Calu3 (cell line): ENCODE results near the gene NMUR1. TPM values are rescaled to one million over a fixed set of nuclear protein-coding genes. Genes with fewer than 3 reads are reported as not detected.

ENCODE experiments used
- BruUV-seq: library from RNA; stranded (reverse); fragments of 400-500 nt; replicated peaks from 2 replicates; lab custom pipeline; 2021; lab: Mats Ljungman, UMichigan
- CTCF ChIA-PET: fragments of 300-600 bp; sonication (Branson Sonifier 250); formaldehyde crosslinking; loops from one replicate; lab custom pipeline; 2022; ENCODE audit warnings: antibody characterized with exemption; lab: Charles Lee
- DNase-seq: peaks from one replicate; pipeline ENCODE4 v3.0.0; 2022
- H3K27ac Mint-ChIP-seq: one replicate; pipeline ENCODE4 v1.8.0; 2022; ENCODE audit warnings: mixed read lengths; ENCODE audit not compliant: unreplicated experiment
- H3K27me3 Mint-ChIP-seq: one replicate; pipeline ENCODE4 v1.8.0; 2022; ENCODE audit warnings: mixed read lengths; ENCODE audit not compliant: unreplicated experiment
- H3K36me3 Mint-ChIP-seq: one replicate; pipeline ENCODE4 v1.8.0; 2022; ENCODE audit warnings: mild to moderate bottlenecking, moderate library complexity, mixed read lengths; ENCODE audit not compliant: insufficient read depth, unreplicated experiment
- H3K4me1 Mint-ChIP-seq: one replicate; pipeline ENCODE4 v1.8.0; 2022; ENCODE audit warnings: mild to moderate bottlenecking, low read depth, mixed read lengths; ENCODE audit not compliant: unreplicated experiment
- H3K4me3 Mint-ChIP-seq: one replicate; pipeline ENCODE4 v1.8.0; 2022; ENCODE audit warnings: mild to moderate bottlenecking, low read depth, moderate library complexity, mixed read lengths; ENCODE audit not compliant: unreplicated experiment
- H3K9me3 Mint-ChIP-seq: one replicate; pipeline ENCODE4 v1.8.0; 2022; ENCODE audit warnings: low read depth, mixed read lengths; ENCODE audit not compliant: unreplicated experiment
- intact Hi-C: fragments of 100-400 bp; cut with micrococcal nuclease; formaldehyde crosslinking; loops from one replicate; pipeline ENCODE4 v1.10.0; 2022; ENCODE audit not compliant: unreplicated experiment
- total RNA-seq: library from RNA; stranded (reverse); gene quantifications from 2 replicates; pipeline ENCODE4 v1.2.3, GENCODE V29; 2022
- TF ChIP-seq, protein P1 (sequence below): fragments of 200-600 bp; IDR thresholded peaks from one replicate; pipeline ENCODE4 v1.8.0; 2022; ENCODE audit warnings: antibody characterized with exemption; ENCODE audit not compliant: unreplicated experiment

NMUR1 gene
- total RNA-seq, 1 experiment from 2014 or later, result not detected

DNA sequence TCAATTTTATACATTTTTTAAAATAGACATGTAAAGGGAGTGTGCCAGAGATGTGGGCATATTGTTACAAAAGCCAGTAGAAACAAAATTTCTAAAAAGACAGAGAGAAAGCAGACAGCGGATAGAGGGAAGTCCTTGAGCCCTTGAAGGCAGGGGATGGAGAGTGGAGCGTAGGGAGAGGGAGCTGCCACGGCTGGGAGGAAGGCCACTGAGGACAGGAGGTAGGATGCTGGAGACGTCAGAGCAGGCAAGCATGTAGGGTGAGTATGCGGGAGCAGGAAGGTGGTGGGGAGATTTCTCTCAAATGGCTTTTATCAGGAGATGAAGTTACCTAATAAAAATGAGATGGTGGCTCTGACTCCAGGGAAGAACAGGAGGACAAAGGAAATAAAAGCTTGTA is 41.9 kb downstream of the NMUR1 start:
- Mint-ChIP-seq H3K27me3 (peaks cover 23% of the 10 kb centered on the region), H3K4me3 (no peak overlapping the region), H3K9me3 (peaks cover 5% of the 10 kb centered on the region), H3K4me1 (no peaks in the 10 kb centered on the region), H3K27ac (no peak overlapping the region), H3K36me3 (no peaks in the 10 kb centered on the region)
- no TSS peak for BruUV-seq
- no peak for DNase-seq
- CTCF ChIA-PET, result interaction anchor here (0.6 to 0.7 kb wide), 2 partner anchors 19 to 102 kb away, joined by 3 read pairs; no protein-coding TSS in a partner anchor
- TF ChIP-seq, protein P1, sequence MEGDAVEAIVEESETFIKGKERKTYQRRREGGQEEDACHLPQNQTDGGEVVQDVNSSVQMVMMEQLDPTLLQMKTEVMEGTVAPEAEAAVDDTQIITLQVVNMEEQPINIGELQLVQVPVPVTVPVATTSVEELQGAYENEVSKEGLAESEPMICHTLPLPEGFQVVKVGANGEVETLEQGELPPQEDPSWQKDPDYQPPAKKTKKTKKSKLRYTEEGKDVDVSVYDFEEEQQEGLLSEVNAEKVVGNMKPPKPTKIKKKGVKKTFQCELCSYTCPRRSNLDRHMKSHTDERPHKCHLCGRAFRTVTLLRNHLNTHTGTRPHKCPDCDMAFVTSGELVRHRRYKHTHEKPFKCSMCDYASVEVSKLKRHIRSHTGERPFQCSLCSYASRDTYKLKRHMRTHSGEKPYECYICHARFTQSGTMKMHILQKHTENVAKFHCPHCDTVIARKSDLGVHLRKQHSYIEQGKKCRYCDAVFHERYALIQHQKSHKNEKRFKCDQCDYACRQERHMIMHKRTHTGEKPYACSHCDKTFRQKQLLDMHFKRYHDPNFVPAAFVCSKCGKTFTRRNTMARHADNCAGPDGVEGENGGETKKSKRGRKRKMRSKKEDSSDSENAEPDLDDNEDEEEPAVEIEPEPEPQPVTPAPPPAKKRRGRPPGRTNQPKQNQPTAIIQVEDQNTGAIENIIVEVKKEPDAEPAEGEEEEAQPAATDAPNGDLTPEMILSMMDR, result no peak
- intact Hi-C loops, result no loop called here

DNA sequence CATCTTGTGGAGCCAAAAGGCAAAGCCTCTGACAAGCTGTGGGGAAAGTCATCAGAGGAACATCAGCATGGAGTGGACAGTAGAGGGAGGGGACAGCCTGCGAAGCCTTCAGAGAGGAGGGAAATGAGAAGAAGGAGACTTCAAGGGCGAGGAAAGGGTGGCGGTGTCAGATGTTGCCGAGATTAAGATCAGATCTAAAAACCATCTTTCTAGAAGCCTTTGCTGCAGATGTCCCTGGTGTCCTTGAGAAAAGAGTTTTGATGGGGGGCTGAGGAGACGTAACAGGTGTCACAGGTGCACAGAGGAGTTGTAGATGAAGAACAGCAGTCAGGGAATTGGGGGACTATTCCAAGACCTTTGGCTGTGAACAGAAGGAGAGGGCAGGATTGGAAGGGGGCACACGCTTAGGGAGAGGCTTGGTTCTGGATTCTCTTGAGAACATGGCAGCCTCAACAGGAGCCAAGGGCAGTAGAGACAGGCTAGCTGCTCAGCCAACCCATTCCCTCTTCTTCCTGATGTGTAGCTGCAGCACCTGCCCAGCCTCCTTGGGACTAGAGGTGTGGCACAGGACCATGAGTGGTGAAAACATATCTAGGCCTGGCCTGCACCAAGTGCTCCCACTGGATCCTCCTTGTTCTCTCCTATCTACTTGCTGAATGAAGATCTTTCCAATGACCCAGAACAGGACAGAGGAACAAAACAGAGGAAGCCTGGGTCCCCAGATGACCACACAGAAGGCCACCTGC is 43.2 kb downstream of the NMUR1 start:
- Mint-ChIP-seq H3K4me1 (no peaks in the 10 kb centered on the region), H3K4me3 (no peak overlapping the region), H3K36me3 (peaks cover 6% of the 10 kb centered on the region), H3K27me3 (peaks cover 23% of the 10 kb centered on the region), H3K9me3 (peaks cover 5% of the 10 kb centered on the region), H3K27ac (no peak overlapping the region)
- TF ChIP-seq, protein P1, result no peak
- no TSS peak for BruUV-seq
- CTCF ChIA-PET, result no interaction called here
- no peak for DNase-seq
- intact Hi-C loops, result no loop called here

- CTCF ChIA-PET, result interaction anchor here (1.0 to 2.0 kb wide), 5 partner anchors 16 to 118 kb away, joined by 4 to 11 read pairs (median 5); partner anchors contain the start of gene NCL
These were observed 46.6 kb downstream of the NMUR1 start for GRCh38 chr2:231483398-231484329.

More at GRCh38 chr2:231483398-231484329, 46.6 kb downstream of the NMUR1 start:
- intact Hi-C loops, result no loop called here
- H3K27me3 Mint-ChIP-seq, result peaks cover 23% of the 10 kb centered on the region
- peaks cover 6% of the 10 kb centered on the region for H3K36me3 Mint-ChIP-seq
- no TSS peak for BruUV-seq
- DNase-seq, result no peak
- no peaks in the 10 kb centered on the region for H3K9me3 Mint-ChIP-seq
- no peaks in the 10 kb centered on the region for H3K4me1 Mint-ChIP-seq
- H3K4me3 Mint-ChIP-seq, result peak overlapping the region; percentile 48
- H3K27ac Mint-ChIP-seq, result no peak overlapping the region
- TF ChIP-seq, protein P1, result no peak
